Osteocyte (in vitro differentiated cells): ENCODE data around the gene ZNFX1. TPM values are rescaled to one million over a fixed set of nuclear protein-coding genes. Genes with fewer than 3 reads are reported as not detected.
A peak's percentile ranks its signal among the peaks of the same experiment; 100 is the strongest.

Experiments
- DNase-seq: peaks from one replicate; pipeline ENCODE4 v3.0.0; 2021; ENCODE audit warnings: mixed read lengths; ENCODE audit not compliant: unreplicated experiment; ENCODE audit errors: extremely low spot score
- H3K27ac Mint-ChIP-seq: one replicate; pipeline ENCODE4 v1.8.0; 2021; ENCODE audit warnings: mild to moderate bottlenecking, mixed read lengths; ENCODE audit not compliant: unreplicated experiment
- H3K27me3 Mint-ChIP-seq: one replicate; pipeline ENCODE4 v1.8.0; 2021; ENCODE audit warnings: mixed read lengths; ENCODE audit not compliant: unreplicated experiment
- H3K36me3 Mint-ChIP-seq: one replicate; pipeline ENCODE4 v1.8.0; 2021; ENCODE audit warnings: mixed read lengths; ENCODE audit not compliant: unreplicated experiment
- H3K4me1 Mint-ChIP-seq: one replicate; pipeline ENCODE4 v1.8.0; 2021; ENCODE audit warnings: mixed read lengths; ENCODE audit not compliant: unreplicated experiment
- H3K4me3 Mint-ChIP-seq: one replicate; pipeline ENCODE4 v1.8.0; 2021; ENCODE audit warnings: mild to moderate bottlenecking, moderate library complexity, mixed read lengths; ENCODE audit not compliant: unreplicated experiment
- H3K9me3 Mint-ChIP-seq: one replicate; pipeline ENCODE4 v1.8.0; 2021; ENCODE audit warnings: mixed read lengths; ENCODE audit not compliant: unreplicated experiment
- total RNA-seq: library from RNA; stranded (reverse); gene quantifications from 2 replicates; pipeline ENCODE4 v1.2.1, GENCODE V29; 2021
- TF ChIP-seq, protein P1 (sequence below): fragments of 200-600 bp; sonication (generic); IDR thresholded peaks from 2 replicates; pipeline ENCODE4 v1.5.0; 2021; ENCODE audit warnings: antibody characterized with exemption, mild to moderate bottlenecking, moderate library complexity

The ZNFX1 gene
- total RNA-seq, 1 donor from 2014 or later: 48.1 TPM

GRCh38 chr20:49245921-49246740, 31.7 kb downstream of the ZNFX1 start:
- Mint-ChIP-seq H3K36me3 (peaks cover 34% of the 10 kb centered on the region), H3K9me3 (no peaks in the 10 kb centered on the region), H3K27me3 (no peaks in the 10 kb centered on the region), H3K4me3 (no peak overlapping the region), H3K4me1 (no peaks in the 10 kb centered on the region), H3K27ac (no peak overlapping the region)
- no peak for DNase-seq
- TF ChIP-seq, protein P1, sequence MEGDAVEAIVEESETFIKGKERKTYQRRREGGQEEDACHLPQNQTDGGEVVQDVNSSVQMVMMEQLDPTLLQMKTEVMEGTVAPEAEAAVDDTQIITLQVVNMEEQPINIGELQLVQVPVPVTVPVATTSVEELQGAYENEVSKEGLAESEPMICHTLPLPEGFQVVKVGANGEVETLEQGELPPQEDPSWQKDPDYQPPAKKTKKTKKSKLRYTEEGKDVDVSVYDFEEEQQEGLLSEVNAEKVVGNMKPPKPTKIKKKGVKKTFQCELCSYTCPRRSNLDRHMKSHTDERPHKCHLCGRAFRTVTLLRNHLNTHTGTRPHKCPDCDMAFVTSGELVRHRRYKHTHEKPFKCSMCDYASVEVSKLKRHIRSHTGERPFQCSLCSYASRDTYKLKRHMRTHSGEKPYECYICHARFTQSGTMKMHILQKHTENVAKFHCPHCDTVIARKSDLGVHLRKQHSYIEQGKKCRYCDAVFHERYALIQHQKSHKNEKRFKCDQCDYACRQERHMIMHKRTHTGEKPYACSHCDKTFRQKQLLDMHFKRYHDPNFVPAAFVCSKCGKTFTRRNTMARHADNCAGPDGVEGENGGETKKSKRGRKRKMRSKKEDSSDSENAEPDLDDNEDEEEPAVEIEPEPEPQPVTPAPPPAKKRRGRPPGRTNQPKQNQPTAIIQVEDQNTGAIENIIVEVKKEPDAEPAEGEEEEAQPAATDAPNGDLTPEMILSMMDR: peak; percentile 70

- no peak for DNase-seq
- Mint-ChIP-seq H3K4me3 (no peak overlapping the region), H3K9me3 (no peaks in the 10 kb centered on the region), H3K4me1 (no peaks in the 10 kb centered on the region), H3K27me3 (no peaks in the 10 kb centered on the region), H3K27ac (no peak overlapping the region), H3K36me3 (peaks cover 39% of the 10 kb centered on the region)
- TF ChIP-seq, protein P1: no peak
Observed at GRCh38 chr20:49237531-49237930, 40.3 kb downstream of the ZNFX1 start.

DNA sequence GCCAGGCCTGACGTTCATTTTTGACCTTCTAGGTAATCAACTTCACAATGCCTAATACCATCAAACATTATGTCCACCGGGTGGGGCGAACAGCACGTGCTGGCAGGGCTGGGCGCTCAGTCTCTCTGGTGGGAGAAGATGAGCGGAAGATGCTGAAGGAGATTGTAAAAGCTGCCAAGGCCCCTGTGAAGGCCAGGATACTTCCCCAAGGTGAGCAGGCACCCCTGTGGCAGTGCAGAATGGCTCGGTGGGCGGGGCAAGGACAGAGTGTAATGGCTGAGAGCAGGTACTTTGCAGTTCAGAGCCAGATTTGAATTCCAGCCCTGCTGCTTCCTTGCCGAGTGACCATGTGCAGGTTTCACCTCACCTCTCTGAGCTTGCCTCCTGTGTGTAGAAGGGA, 41.6 kb downstream of the ZNFX1 start:
- H3K27ac Mint-ChIP-seq: no peak overlapping the region
- H3K27me3 Mint-ChIP-seq: no peaks in the 10 kb centered on the region
- TF ChIP-seq, protein P1: no peak
- H3K36me3 Mint-ChIP-seq: peaks cover 38% of the 10 kb centered on the region
- H3K4me1 Mint-ChIP-seq: no peaks in the 10 kb centered on the region
- H3K4me3 Mint-ChIP-seq: no peak overlapping the region
- H3K9me3 Mint-ChIP-seq: no peaks in the 10 kb centered on the region
- DNase-seq: no peak

GRCh38 chr20:49234831-49235230, 43.0 kb downstream of the ZNFX1 start:
- Mint-ChIP-seq H3K27me3 (no peaks in the 10 kb centered on the region), H3K9me3 (no peaks in the 10 kb centered on the region), H3K4me1 (peaks cover 2% of the 10 kb centered on the region), H3K4me3 (no peak overlapping the region), H3K36me3 (peaks cover 46% of the 10 kb centered on the region), H3K27ac (no peak overlapping the region)
- no peak for DNase-seq
- TF ChIP-seq, protein P1: no peak

GRCh38 chr20:49233226-49233625, 44.6 kb downstream of the ZNFX1 start:
- peaks cover 44% of the 10 kb centered on the region for H3K36me3 Mint-ChIP-seq
- H3K9me3 Mint-ChIP-seq: no peaks in the 10 kb centered on the region
- TF ChIP-seq, protein P1: no peak
- no peak overlapping the region for H3K27ac Mint-ChIP-seq
- H3K4me1 Mint-ChIP-seq: peaks cover 2% of the 10 kb centered on the region
- no peaks in the 10 kb centered on the region for H3K27me3 Mint-ChIP-seq
- DNase-seq: no peak
- H3K4me3 Mint-ChIP-seq: no peak overlapping the region
